ENCODE measurements around the gene VASN.

The VASN gene

DNA sequence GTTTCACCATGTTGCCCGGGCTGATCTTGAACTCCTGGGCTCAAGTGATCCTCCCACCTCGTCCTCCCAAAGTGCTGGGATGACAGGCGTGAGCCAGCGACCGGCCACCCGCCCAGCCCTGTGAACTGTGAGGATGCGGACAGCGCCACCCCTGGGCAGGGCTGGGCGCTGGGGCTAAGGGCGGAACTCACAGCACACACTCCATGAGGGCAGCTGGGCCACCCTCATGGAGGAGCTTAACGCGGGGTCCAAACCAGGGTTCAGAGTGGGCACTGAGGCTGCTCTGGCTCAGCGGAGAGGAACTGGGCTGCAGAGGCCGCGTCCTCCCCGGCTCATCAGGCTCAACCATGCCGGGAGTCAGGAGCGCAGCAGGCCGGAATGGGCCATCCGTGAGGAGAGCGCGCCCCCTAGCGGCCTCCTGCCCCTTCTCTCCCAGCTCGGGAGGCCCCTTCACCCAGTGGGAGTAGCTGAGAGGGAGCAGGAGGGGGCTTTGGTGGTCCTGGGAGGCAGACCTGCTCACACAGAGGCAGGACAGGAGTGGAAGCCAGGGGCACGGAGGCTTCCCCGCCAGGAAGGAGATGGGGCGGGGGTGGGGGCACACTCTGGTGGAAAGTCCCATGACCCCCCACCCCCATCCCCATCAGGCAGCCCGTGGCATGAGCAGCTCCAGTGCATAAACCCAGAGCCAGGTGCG is 30.9 kb downstream of the VASN start:
- no peaks in the 10 kb centered on the region for H3K9me3 ChIP-seq (ENCODE audit: control insufficient read depth, low read length)
- no peak overlapping the region for H2AFZ ChIP-seq (ENCODE audit: low read depth, low read length)
- no peak overlapping the region for H3K4me2 ChIP-seq (ENCODE audit: low read length, poor library complexity, severe bottlenecking)
- DNase-seq = peak; percentile 77
- H3K27me3 ChIP-seq (ENCODE audit: control insufficient read depth in 1 of 2, insufficient read depth in 1 of 2, low read length in 2 of 2) = no peaks in the 10 kb centered on the region
- peak overlapping the region; percentile 49 for H3K9ac ChIP-seq (ENCODE audit: low read length)
- no peak overlapping the region for H2BK5ac ChIP-seq (ENCODE audit: low read depth, low read length, poor library complexity, severe bottlenecking)
- H3K79me1 ChIP-seq (replicated peaks; ENCODE audit: low read length, poor library complexity, severe bottlenecking) = peaks cover 8% of the 10 kb centered on the region
- no peak overlapping the region for H2BK120ac ChIP-seq (ENCODE audit: low read depth, low read length)
- H2AK5ac ChIP-seq (ENCODE audit: low read length, severe bottlenecking) = no peak overlapping the region
- no peak overlapping the region for H3K14ac ChIP-seq (ENCODE audit: low read length in 2 of 2)
- H4K91ac ChIP-seq (ENCODE audit: low read length) = no peak overlapping the region
- peaks cover 54 to 57% of the 10 kb centered on the region in 2 experiments for H3K36me3 ChIP-seq (ENCODE audit: control insufficient read depth in 1 of 2, insufficient read depth in 2 of 2, low read depth in 1 of 2, low read length in 2 of 2)
- H3K4ac ChIP-seq (ENCODE audit: low read depth in 1 of 2, low read length in 2 of 2) = no peak overlapping the region
- H2BK15ac ChIP-seq (ENCODE audit: low read depth, poor library complexity, severe bottlenecking) = no peak overlapping the region
- H4K8ac ChIP-seq (ENCODE audit: low read length) = peak overlapping the region; percentile 73
- no peak overlapping the region for H2BK12ac ChIP-seq (ENCODE audit: low read length in 2 of 2)
- no peak overlapping the region for H3K27ac ChIP-seq (ENCODE audit: low read length, poor library complexity, severe bottlenecking)
- peak overlapping the region in 1 of 2 experiments; percentile 37 for H3K18ac ChIP-seq (ENCODE audit: low read depth in 1 of 2, low read length in 2 of 2)
- 29% methylated on average over 29 of the region's 29 CpGs for WGBS
- H3K4me1 ChIP-seq (ENCODE audit: control insufficient read depth, insufficient read depth, low read depth, low read length) = peaks cover 5% of the 10 kb centered on the region
- no peak overlapping the region for H3K23ac ChIP-seq (ENCODE audit: low read length in 2 of 2)
- no peak overlapping the region for H3K4me3 ChIP-seq (ENCODE audit: insufficient read depth in 1 of 2, low read depth in 1 of 2, low read length in 2 of 2)

DNA sequence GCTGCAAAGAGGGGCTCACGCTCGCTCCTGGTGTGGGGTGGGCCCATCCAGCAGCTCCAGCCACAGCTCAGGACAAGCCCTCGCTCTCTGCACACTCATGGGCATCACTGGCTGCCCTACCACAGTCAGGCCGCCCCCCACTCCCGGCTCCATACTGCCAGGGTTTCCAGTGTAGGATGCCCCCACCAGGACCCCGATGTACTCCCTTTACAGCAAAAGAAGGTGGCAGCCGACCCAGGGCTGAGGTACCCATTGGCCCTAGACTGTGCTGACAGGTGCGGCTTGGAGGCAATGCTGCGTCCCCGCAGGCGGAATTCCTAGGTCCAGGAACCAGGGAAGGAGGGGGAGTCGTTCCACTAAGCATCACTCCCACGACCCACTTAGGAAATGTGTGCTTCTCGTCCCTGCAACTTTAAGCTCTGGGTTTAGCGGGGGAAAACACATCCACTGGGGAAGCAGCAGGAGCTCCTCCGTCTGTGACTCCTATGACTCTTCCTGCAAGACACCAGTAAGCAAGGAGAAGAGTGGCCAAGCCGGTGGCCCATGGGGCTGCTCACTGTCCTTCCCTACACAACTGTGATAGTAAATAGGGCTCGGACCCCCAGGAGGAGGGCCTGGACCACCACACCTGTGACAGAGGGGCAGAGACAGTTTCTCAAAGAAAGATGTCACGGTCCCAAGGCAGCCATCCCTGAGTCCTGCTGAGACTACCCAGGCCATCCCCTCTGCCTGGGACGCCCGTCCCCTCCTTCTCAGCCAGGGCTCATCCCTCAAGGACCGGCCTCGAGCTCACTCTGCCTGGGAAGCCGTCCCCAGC is 31.7 kb downstream of the VASN start:
- H3K4me1 ChIP-seq (ENCODE audit: control insufficient read depth, insufficient read depth, low read depth, low read length) = peaks cover 4% of the 10 kb centered on the region
- no peak overlapping the region for H2BK15ac ChIP-seq (ENCODE audit: low read depth, poor library complexity, severe bottlenecking)
- H2BK12ac ChIP-seq (ENCODE audit: low read length in 2 of 2) = no peak overlapping the region
- no peak overlapping the region for H2BK5ac ChIP-seq (ENCODE audit: low read depth, low read length, poor library complexity, severe bottlenecking)
- H3K14ac ChIP-seq (ENCODE audit: low read length in 2 of 2) = no peak overlapping the region
- no peak overlapping the region for H3K9ac ChIP-seq (ENCODE audit: low read length)
- H3K18ac ChIP-seq (ENCODE audit: low read depth in 1 of 2, low read length in 2 of 2) = no peak overlapping the region
- no peak overlapping the region for H4K91ac ChIP-seq (ENCODE audit: low read length)
- no peak overlapping the region for H3K23ac ChIP-seq (ENCODE audit: low read length in 2 of 2)
- no peak overlapping the region for H4K8ac ChIP-seq (ENCODE audit: low read length)
- no peak overlapping the region for H3K4me2 ChIP-seq (ENCODE audit: low read length, poor library complexity, severe bottlenecking)
- H3K79me1 ChIP-seq (replicated peaks; ENCODE audit: low read length, poor library complexity, severe bottlenecking) = peaks cover 6% of the 10 kb centered on the region
- peaks cover 57 to 63% of the 10 kb centered on the region in 2 experiments for H3K36me3 ChIP-seq (ENCODE audit: control insufficient read depth in 1 of 2, insufficient read depth in 2 of 2, low read depth in 1 of 2, low read length in 2 of 2)
- H2AFZ ChIP-seq (ENCODE audit: low read depth, low read length) = no peak overlapping the region
- H3K4ac ChIP-seq (ENCODE audit: low read depth in 1 of 2, low read length in 2 of 2) = no peak overlapping the region
- no peaks in the 10 kb centered on the region for H3K27me3 ChIP-seq (ENCODE audit: control insufficient read depth in 1 of 2, insufficient read depth in 1 of 2, low read length in 2 of 2)
- H3K4me3 ChIP-seq (ENCODE audit: insufficient read depth in 1 of 2, low read depth in 1 of 2, low read length in 2 of 2) = no peak overlapping the region
- no peak overlapping the region for H2AK5ac ChIP-seq (ENCODE audit: low read length, severe bottlenecking)
- no peak overlapping the region for H2BK120ac ChIP-seq (ENCODE audit: low read depth, low read length)
- DNase-seq = no peak
- no peaks in the 10 kb centered on the region for H3K9me3 ChIP-seq (ENCODE audit: control insufficient read depth, low read length)
- WGBS = 88% methylated on average over 24 of the region's 24 CpGs
- H3K27ac ChIP-seq (ENCODE audit: low read length, poor library complexity, severe bottlenecking) = no peak overlapping the region

DNA sequence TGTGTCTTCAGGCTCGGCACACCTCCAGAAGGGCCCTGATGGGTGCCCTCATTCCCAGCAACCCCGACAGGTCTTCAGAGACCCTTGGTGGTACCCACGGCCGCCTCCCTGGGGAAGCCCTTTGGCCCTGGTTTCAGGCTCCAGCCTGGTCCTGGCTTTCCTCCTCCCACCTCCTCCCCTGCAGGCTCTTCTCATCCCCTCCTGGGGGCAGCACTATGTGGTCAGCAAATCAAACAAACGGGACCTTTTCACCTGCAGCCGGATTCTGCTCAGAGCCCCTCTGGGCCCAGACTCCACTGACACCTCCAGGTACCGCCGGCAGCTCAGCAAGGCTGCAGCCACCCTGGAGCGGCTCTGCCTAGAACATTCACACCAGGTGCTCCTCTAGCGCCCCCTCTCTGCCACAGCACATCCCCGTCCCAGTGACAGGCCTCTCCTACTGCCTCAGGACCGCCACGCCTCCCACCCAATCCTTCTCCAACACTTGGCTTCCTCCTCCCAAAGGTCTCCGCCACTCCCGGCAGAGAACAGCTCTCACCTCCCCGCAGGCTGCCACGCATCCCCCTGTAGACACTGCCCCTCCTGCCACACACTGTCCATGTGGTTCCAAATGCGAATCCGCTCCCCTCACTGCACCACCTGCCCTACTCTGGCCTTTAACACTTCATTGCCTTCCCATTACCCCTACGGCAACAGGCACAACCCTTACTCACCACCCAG is 32.8 kb downstream of the VASN start:
- Histone ChIP-seq H3K27ac (ENCODE audit: low read length, poor library complexity, severe bottlenecking) (no peak overlapping the region), H4K8ac (ENCODE audit: low read length) (no peak overlapping the region), H2BK5ac (ENCODE audit: low read depth, low read length, poor library complexity, severe bottlenecking) (no peak overlapping the region), H2AK5ac (ENCODE audit: low read length, severe bottlenecking) (no peak overlapping the region), H4K91ac (ENCODE audit: low read length) (no peak overlapping the region), H3K4me1 (ENCODE audit: control insufficient read depth, insufficient read depth, low read depth, low read length) (peaks cover 13% of the 10 kb centered on the region), H3K4me2 (ENCODE audit: low read length, poor library complexity, severe bottlenecking) (no peak overlapping the region), H3K27me3 (ENCODE audit: control insufficient read depth in 1 of 2, insufficient read depth in 1 of 2, low read length in 2 of 2) (no peaks in the 10 kb centered on the region), H3K14ac (ENCODE audit: low read length in 2 of 2) (no peak overlapping the region), H2AFZ (ENCODE audit: low read depth, low read length) (no peak overlapping the region), H3K9me3 (ENCODE audit: control insufficient read depth, low read length) (no peaks in the 10 kb centered on the region), H3K4ac (ENCODE audit: low read depth in 1 of 2, low read length in 2 of 2) (no peak overlapping the region), H2BK120ac (ENCODE audit: low read depth, low read length) (no peak overlapping the region), H2BK12ac (ENCODE audit: low read length in 2 of 2) (no peak overlapping the region), H3K23ac (ENCODE audit: low read length in 2 of 2) (no peak overlapping the region), H3K36me3 (ENCODE audit: control insufficient read depth in 1 of 2, insufficient read depth in 2 of 2, low read depth in 1 of 2, low read length in 2 of 2) (peaks cover 58 to 62% of the 10 kb centered on the region in 2 experiments), H3K9ac (ENCODE audit: low read length) (no peak overlapping the region), H3K79me1 (replicated peaks; ENCODE audit: low read length, poor library complexity, severe bottlenecking) (peaks cover 6% of the 10 kb centered on the region), H3K18ac (ENCODE audit: low read depth in 1 of 2, low read length in 2 of 2) (no peak overlapping the region), H3K4me3 (ENCODE audit: insufficient read depth in 1 of 2, low read depth in 1 of 2, low read length in 2 of 2) (no peak overlapping the region), H2BK15ac (ENCODE audit: low read depth, poor library complexity, severe bottlenecking) (peak overlapping the region; percentile 31)
- 63% methylated on average over 20 of the region's 20 CpGs for WGBS
- DNase-seq = peak; percentile 65
